ENCODE results near the gene MACROD2.

Gene MACROD2

DNA sequence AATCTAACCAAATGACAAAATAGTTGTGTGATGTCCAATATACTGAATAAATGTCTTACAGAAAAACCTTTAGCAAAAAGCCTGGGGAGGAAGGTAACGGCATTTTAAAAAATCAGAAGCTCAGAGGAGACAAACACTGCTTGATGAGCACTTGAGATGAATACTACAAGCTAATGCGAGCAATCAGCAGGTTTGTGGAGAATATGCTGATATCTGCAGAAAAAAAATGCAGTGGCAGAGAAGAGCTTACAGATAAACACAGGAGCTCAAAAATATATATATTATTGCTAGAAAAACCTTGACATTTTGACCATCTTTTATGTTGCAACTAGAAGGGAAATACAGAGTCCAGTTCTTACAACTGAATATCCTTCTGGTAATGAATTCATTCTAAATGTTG is 1605.2 kb downstream of the MACROD2 start:
- no peak overlapping the region for H3K4me3 ChIP-seq (ENCODE audit: low read length)
- no peak for TF ChIP-seq ZNF274 (IDR thresholded peaks at IDR 0.05; ENCODE audit: low read depth, low read length)

GRCh38 chr20:15603506-15603905 is 1608.2 kb downstream of the MACROD2 start:
- TF ChIP-seq ZNF274 (IDR thresholded peaks at IDR 0.05; ENCODE audit: low read depth, low read length), result no peak
- no peak overlapping the region for H3K4me3 ChIP-seq (ENCODE audit: low read length)

DNA sequence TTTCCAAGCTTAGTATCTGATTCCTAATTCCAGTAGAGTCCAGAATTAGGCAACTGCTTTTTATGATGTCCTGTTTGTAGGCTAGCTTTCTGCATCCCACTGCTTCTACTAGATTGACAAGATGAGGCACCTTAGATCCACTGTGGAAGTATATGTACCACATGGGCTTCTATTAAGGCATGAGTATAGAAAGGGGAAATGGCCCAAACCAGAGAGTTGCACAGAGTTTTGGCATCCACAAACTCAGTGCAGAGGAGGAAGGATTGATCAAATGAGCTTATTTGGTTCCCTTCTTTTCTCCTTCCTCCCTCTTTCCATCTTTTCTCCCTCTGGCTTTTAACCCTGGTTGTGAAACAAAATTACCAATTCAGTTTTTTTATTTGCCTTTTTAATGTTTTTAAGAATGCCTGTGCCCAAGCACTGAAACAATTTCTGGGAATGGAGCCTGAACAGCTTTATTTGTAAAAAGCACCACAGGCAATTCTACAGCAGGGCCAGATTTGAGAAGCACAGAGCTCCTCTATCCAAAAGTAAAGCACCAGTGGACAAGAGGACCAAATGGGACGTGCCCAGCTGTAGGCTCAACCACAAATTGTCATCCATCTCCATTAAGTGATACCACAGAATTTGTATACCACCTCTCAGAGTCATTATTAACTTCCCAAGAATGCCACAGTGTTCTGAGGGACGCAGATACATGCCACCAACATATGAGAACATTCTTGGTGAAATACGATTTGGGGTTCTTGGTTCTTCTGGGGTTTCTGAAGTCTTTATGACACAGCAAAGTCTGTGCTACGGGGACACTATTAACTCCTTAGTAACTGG is 1608.9 kb downstream of the MACROD2 start:
- no peak for TF ChIP-seq ZNF274 (IDR thresholded peaks at IDR 0.05; ENCODE audit: low read depth, low read length)
- H3K4me3 ChIP-seq (ENCODE audit: low read length), result no peak overlapping the region

- no peak overlapping the region for H3K4me3 ChIP-seq (ENCODE audit: low read length)
- no peak for TF ChIP-seq ZNF274 (IDR thresholded peaks at IDR 0.05; ENCODE audit: low read depth, low read length)
Observed at GRCh38 chr20:15609921-15610320, 1614.6 kb downstream of the MACROD2 start.

DNA sequence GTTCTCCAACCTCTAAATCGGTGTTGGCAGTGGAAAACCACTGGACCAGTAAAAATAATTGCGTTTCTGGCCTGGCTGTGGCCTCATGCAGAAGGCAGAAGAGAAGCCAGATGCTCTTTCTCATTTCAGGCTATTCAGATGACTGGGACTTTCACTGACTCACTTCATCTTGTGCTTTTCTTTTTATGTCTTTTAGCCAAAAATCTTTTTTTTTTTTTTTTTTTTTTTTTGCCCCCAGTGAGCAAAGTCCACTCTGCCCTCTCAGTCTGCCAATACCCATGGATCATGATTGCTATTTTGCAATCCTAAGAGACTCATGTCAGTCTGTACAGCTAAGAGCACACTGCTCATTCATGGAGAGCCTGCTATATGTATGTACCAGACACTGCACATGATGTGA is 1615.5 kb downstream of the MACROD2 start:
- no peak for TF ChIP-seq ZNF274 (IDR thresholded peaks at IDR 0.05; ENCODE audit: low read depth, low read length)
- H3K4me3 ChIP-seq (ENCODE audit: low read length), result no peak overlapping the region

GRCh38 chr20:15611541-15611940 is 1616.2 kb downstream of the MACROD2 start:
- no peak for TF ChIP-seq ZNF274 (IDR thresholded peaks at IDR 0.05; ENCODE audit: low read depth, low read length)
- H3K4me3 ChIP-seq (ENCODE audit: low read length), result no peak overlapping the region

- TF ChIP-seq ZNF274 (IDR thresholded peaks at IDR 0.05; ENCODE audit: low read depth, low read length), result no peak
- no peak overlapping the region for H3K4me3 ChIP-seq (ENCODE audit: low read length)
Observed at GRCh38 chr20:15612198-15612597, 1616.9 kb downstream of the MACROD2 start.

DNA sequence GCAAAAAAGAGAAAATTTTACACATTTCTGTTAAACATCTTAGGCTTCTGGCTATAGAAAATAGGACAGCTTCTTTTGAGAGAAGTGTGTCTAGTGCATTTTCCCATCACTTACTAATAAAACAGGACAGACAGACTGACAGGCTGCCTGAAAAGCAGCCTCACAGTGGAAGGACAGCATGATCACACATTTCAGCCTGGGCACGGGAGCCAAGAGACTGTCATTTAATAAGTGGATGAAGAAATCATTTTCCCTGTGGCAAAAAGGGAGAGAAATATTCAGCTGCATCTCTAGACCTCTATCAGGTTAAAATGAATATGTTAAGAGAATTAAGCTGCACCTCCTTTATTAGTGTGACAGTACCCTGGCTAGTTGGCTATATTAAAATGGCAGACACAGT is 1617.5 kb downstream of the MACROD2 start:
- TF ChIP-seq ZNF274 (IDR thresholded peaks at IDR 0.05; ENCODE audit: low read depth, low read length), result no peak
- no peak overlapping the region for H3K4me3 ChIP-seq (ENCODE audit: low read length)

- TF ChIP-seq ZNF274 (IDR thresholded peaks at IDR 0.05; ENCODE audit: low read depth, low read length), result no peak
- no peak overlapping the region for H3K4me3 ChIP-seq (ENCODE audit: low read length)
Observed at GRCh38 chr20:15613530-15613929, 1618.2 kb downstream of the MACROD2 start.

DNA sequence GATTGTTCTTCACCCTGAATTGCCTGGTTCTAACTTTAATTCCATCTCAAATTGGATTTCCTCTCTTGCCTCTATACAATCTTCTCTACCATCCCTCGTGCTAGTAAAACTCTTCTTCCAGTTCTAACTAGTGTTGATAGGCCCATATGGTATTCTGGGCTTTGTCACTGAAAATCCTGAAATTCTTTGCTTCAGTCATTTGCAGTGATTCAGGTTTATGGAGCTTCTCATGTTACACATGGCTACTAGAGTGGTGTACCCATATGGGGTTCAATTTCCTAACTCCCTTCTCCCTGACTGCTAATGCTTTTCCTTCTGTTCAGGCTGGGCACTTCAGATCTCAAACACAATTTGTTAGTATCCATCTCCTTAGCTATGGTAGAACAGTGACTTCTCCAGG is 1621.3 kb downstream of the MACROD2 start:
- H3K4me3 ChIP-seq (ENCODE audit: low read length), result no peak overlapping the region
- TF ChIP-seq ZNF274 (IDR thresholded peaks at IDR 0.05; ENCODE audit: low read depth, low read length), result no peak

- TF ChIP-seq ZNF274 (IDR thresholded peaks at IDR 0.05; ENCODE audit: low read depth, low read length), result no peak
- no peak overlapping the region for H3K4me3 ChIP-seq (ENCODE audit: low read length)
Observed at GRCh38 chr20:15618110-15618509, 1622.8 kb downstream of the MACROD2 start.

DNA sequence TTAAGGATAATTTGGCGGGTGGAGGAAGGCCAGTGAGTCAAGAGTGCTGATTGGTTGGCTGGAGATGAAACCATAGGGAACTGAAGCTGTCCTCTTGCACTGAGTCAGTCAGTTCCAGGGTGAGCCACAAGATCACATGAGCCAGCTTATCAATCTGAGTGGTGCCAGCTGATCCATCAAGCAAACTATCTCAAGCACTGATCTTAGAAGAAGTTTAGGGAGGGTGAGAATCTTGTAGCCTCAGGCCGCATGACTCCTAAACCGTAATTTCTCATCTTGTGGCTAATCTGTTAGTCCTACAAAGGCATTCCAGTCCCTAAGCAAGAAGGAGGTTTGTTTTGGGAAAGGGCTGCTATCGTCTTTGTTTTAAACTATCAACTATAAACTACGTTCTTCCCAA is 1623.6 kb downstream of the MACROD2 start:
- H3K4me3 ChIP-seq (ENCODE audit: low read length), result no peak overlapping the region
- TF ChIP-seq ZNF274 (IDR thresholded peaks at IDR 0.05; ENCODE audit: low read depth, low read length), result no peak

GRCh38 chr20:15619341-15619740 is 1624.0 kb downstream of the MACROD2 start:
- H3K4me3 ChIP-seq (ENCODE audit: low read length), result no peak overlapping the region
- TF ChIP-seq ZNF274 (IDR thresholded peaks at IDR 0.05; ENCODE audit: low read depth, low read length), result no peak

DNA sequence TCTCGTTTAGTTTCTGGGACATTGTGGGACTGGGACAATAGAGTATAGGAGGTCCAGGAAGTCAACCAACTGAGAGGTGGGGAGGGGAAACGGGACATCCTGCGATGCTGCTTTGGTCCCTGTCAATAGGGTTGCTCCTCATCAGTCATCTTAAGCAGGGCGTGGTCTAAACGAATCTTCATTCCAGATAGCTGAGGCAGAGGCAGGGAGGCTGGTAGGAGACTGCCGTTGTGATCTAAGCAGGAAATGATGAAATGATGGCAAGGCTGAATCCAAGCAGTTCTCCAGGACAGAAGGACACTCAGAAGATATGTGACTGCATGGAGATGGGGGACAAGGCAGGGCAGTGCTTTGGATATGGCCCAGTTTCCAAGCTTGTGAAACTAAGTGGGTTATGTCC is 1624.5 kb downstream of the MACROD2 start:
- no peak for TF ChIP-seq ZNF274 (IDR thresholded peaks at IDR 0.05; ENCODE audit: low read depth, low read length)
- no peak overlapping the region for H3K4me3 ChIP-seq (ENCODE audit: low read length)

DNA sequence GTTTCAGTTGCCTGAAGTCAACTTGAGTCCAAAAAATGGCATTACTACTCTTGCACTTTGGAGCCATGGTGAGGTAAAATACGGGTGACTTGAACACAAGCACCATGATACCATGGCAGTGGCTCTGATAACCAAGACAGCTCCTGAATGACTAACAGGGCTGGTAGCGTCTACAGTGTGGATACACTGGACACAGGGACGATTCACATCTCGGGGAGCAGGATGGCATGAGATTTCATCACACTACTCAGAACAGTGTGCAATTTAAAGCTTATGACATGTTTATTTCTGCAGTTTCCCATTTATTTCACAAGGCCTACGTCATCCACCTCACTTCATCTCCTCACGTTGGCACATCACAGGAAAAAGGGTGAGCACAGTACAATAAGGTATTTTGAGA is 1627.1 kb downstream of the MACROD2 start:
- no peak overlapping the region for H3K4me3 ChIP-seq (ENCODE audit: low read length)
- no peak for TF ChIP-seq ZNF274 (IDR thresholded peaks at IDR 0.05; ENCODE audit: low read depth, low read length)

DNA sequence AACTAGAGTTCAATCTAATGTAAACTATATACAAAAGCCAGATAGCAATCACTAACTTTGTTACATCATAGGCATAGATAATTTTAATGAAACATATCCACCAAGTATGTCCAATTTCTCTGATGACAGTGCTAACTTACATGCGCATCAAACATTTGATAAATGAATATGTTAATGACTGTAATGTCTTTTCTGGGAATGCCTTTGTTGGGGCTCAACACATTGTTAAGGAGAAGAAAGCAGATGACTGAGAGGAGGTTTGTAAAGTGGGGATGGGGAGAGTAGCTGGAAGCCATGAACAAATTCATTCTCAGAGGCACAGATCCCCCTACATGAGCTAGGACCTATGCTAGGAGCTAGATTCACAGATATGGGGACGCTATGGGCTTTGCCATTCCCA is 1627.9 kb downstream of the MACROD2 start:
- H3K4me3 ChIP-seq (ENCODE audit: low read length), result no peak overlapping the region
- TF ChIP-seq ZNF274 (IDR thresholded peaks at IDR 0.05; ENCODE audit: low read depth, low read length), result no peak

Measured in GM08714 (cell line).